ENCODE data around the gene AOPEP. TPM values are rescaled to one million over a fixed set of nuclear protein-coding genes. Genes with fewer than 3 reads are reported as not detected.
A peak's percentile ranks its signal among the peaks of the same experiment; 100 is the strongest.

Gene AOPEP
- total and polyA plus RNA-seq, 2 of the 13 experiments (the other 11 are each of a cell fraction or from before 2014, with no cell fraction given): 22.2 to 41.6 TPM

- TF ChIP-seq, protein P1, sequence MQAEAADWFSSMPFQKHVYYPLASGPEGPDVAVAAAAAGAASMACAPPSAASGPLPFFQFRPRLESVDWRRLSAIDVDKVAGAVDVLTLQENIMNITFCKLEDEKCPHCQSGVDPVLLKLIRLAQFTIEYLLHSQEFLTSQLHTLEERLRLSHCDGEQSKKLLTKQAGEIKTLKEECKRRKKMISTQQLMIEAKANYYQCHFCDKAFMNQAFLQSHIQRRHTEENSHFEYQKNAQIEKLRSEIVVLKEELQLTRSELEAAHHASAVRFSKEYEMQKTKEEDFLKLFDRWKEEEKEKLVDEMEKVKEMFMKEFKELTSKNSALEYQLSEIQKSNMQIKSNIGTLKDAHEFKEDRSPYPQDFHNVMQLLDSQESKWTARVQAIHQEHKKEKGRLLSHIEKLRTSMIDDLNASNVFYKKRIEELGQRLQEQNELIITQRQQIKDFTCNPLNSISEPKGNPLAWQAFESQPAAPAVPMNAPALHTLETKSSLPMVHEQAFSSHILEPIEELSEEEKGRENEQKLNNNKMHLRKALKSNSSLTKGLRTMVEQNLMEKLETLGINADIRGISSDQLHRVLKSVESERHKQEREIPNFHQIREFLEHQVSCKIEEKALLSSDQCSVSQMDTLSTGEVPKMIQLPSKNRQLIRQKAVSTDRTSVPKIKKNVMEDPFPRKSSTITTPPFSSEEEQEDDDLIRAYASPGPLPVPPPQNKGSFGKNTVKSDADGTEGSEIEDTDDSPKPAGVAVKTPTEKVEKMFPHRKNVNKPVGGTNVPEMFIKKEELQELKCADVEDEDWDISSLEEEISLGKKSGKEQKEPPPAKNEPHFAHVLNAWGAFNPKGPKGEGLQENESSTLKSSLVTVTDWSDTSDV (CRISPR knock-in tag; IDR thresholded peaks at IDR 0.05): no peak
- TF ChIP-seq ZNF547 (CRISPR knock-in tag; IDR thresholded peaks at IDR 0.05) (0 out of 2 replicates have a peak, but pooled peaks have one; percentile 45), PRPF4 (IDR thresholded peaks at IDR 0.05; ENCODE audit: low read depth, low read length, poor library complexity, severe bottlenecking) (no peak), TOE1 (CRISPR knock-in tag; IDR thresholded peaks at IDR 0.05) (no peak), TEF (CRISPR knock-in tag; IDR thresholded peaks at IDR 0.05) (no peak), ZSCAN25 (CRISPR knock-in tag; IDR thresholded peaks at IDR 0.05) (peak; percentile 51; the same call in 1 of the 2 replicates), ATRX (CRISPR knock-in tag; IDR thresholded peaks at IDR 0.05; ENCODE audit: borderline replicate concordance) (no peak), ZNF446 (CRISPR knock-in tag; IDR thresholded peaks at IDR 0.05) (no peak), ZNF407 (CRISPR knock-in tag; IDR thresholded peaks at IDR 0.05; ENCODE audit: not compliant biosample characterization) (no peak), MYNN (CRISPR knock-in tag; IDR thresholded peaks at IDR 0.05; ENCODE audit: low read depth) (no peak), ZNF616 (CRISPR knock-in tag; IDR thresholded peaks at IDR 0.05; ENCODE audit: low read depth) (no peak), MTF2 (CRISPR knock-in tag; IDR thresholded peaks at IDR 0.05; ENCODE audit: borderline replicate concordance) (no peak), IRF2 (CRISPR knock-in tag; IDR thresholded peaks at IDR 0.05) (0 out of 2 replicates have a peak, but pooled peaks have one; percentile 29)
- TF ChIP-seq, protein P2, sequence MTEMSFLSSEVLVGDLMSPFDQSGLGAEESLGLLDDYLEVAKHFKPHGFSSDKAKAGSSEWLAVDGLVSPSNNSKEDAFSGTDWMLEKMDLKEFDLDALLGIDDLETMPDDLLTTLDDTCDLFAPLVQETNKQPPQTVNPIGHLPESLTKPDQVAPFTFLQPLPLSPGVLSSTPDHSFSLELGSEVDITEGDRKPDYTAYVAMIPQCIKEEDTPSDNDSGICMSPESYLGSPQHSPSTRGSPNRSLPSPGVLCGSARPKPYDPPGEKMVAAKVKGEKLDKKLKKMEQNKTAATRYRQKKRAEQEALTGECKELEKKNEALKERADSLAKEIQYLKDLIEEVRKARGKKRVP (CRISPR knock-in tag; IDR thresholded peaks at IDR 0.05): no peak
- TF ChIP-seq, protein P3, sequence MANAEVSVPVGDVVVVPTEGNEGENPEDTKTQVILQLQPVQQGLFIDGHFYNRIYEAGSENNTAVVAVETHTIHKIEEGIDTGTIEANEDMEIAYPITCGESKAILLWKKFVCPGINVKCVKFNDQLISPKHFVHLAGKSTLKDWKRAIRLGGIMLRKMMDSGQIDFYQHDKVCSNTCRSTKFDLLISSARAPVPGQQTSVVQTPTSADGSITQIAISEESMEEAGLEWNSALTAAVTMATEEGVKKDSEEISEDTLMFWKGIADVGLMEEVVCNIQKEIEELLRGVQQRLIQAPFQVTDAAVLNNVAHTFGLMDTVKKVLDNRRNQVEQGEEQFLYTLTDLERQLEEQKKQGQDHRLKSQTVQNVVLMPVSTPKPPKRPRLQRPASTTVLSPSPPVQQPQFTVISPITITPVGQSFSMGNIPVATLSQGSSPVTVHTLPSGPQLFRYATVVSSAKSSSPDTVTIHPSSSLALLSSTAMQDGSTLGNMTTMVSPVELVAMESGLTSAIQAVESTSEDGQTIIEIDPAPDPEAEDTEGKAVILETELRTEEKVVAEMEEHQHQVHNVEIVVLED (CRISPR knock-in tag; IDR thresholded peaks at IDR 0.05; ENCODE audit: borderline replicate concordance): peak; percentile 48; the same call in 1 of the 2 replicates
Observed at GRCh38 chr9:94922098-94922607, 195.7 kb downstream of the AOPEP start (continued).
